NCI-H510A treated with DMSO at 0.1 percent for 48 hours (cell line): ENCODE results near the gene COL23A1.

Experiments used
- DNase-seq: peaks from one replicate; lab custom pipeline; 2025; lab: John Stamatoyannopoulos, UW

Gene COL23A1

DNA sequence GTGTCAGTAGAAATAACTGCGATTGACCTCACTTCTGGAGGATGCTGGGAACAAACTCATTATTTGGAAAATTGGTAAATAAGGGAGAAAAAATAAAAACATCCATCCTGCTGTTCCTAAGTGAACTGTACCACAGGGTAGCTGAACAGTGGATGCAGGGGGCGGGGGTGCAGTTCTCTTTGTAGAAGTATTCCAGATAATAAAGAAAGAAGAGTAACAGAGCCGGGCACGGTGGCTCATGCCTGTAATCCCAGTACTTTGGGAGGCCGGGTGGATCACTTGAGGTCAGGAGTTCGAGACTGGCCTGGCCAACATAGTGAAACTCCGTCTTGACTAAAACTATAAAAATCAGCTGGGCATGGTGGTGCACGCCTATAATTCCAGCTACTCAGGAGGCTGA is 132.1 kb downstream of the COL23A1 start:
- DNase-seq = no peak

DNA sequence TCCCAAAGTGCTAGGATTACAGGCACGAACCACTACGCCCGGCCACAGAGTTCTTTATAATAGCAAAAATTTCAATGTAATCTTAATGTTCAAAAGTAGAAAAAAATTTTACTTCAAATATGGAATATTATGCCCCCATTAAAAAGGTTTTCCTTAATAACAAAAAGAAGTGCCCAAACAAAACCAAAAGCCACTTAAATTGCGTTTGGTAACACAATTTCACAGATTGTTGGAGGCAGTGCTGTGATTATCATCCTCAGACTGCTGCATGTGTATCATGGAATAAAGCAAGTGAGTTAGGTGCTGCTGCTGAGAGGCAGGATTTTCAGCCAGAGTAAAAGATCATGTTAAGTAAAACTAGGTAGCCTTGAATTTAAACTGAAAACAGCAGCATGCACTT is 132.7 kb downstream of the COL23A1 start:
- no peak for DNase-seq

DNA sequence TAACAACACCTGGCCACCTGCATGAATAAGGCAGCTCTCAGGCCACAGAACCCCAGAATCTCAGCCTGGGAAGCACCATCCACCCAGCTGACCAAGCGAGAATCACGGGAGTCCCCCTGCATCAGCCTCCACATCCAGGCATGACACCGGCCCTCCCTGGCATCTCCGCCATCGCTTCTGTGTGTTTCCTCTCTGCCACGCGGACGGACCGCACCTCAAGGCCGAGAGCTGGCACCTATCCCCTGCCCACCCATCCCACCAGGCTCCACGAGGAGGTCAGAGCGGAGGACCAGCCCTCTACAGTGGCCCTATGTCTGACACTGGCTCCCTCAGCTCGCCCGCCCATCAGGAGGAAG is 134.7 kb downstream of the COL23A1 start:
- no peak for DNase-seq

DNA sequence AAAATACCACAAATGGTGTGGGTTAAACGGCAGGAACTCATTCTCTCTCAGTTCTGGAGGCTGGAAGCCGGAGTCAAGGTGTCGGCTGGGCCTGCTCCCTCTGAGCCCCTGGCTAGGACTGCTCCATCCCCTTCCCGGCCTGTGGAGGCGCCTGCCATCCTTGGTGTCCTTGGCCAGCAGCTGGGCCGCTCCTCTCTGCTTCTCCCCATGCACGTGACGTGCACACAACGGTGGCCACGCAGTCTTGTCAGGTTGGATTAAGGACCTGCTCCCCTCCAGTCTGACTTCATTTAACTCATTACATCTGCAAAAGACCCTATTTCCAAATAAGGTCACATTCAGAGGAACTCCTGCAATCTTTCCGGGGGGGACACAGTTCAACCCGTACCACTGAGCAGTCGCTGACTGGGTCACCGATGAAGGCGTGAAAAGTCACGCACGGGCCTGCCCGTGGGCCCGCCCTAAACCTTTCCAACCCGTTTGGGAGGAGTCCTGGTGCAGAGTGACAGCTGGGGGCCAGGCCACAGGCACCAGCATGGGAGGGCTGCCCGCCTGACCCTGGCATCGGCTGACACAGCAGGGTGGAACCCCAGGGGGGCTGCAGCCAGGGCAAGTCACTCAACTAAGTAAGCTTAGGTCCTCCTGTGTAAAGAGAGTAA is 135.2 kb downstream of the COL23A1 start:
- DNase-seq = no peak

DNA sequence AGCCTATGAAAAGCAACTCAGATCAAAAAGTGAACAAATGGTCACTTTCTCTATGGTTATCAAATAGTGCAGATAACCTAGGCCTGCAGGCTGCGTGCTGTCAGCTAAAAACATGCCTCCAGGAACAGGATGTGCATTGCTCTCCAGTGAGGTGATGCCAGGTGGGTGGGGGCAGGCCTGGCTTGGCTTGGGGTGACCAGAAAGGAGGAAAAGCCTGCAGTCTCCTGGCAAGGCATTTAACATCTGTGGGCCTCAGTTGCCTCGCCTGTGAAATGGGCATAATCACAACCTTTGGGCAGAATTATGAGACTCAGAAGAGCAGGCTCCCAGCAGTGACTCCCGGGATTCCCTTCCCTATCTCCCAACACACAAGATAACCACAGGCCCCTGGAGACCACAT is 135.9 kb downstream of the COL23A1 start:
- DNase-seq = no peak

DNA sequence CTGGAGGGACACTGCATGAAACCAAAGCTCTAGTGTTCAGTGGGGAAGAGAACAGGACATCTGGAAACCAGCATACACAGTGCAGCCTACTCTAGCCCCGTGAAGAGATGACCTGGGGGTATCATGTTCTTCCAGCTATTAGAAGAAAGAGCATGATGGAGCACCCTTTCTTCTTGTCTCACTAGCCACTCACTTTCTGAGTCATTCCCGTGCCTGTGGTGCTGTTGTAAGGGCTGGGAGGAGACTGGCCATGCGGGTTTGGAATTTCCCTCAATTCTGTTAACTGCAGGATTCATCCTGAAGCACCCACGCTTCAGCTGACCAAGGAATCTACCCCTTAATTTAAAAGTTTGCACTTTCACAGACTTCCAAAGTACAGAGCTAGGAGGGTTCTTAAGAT is 137.0 kb downstream of the COL23A1 start:
- no peak for DNase-seq

DNA sequence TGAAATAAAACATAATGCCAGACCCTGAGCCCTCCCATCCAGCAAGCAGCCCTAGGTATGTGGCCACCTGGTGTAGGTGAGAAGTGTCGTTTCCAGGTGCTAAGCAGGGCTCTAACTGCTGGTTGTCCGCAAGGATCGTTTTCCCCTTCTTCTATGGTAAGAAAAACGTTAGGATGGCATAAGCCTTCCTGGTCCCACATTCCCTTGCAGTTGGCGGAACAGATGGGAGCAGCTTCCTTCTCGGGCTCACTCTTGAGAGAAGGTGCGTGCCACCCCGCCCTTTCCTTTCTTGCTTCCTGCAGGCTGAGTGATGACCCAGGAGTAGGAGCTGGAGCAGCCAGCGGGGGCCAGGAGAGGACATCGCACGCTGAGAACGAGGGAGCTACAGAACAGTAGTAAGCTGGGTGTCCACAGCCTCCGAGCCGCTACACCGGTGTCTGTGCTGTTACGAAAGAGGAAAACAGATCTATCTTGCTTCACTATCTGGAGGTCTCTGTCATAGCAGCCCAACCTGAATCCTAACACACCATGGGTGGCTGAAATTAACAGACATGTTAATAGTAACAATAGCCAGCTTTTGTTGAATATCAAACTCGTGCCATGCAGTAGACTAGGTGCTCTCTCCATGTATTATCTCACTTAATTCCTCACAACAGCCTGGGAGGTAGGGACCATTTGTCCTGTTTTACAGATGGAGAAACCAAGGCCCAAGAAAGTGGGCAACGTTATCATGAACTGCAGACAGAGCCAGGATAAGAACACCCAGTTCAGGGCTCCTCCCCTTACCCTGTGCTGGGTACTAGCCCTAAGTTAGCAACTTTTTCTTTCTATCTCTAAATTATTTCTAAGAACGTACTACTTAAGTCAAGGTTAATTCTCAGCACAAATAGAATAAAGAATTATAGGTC is 139.8 kb downstream of the COL23A1 start:
- DNase-seq = no peak

DNA sequence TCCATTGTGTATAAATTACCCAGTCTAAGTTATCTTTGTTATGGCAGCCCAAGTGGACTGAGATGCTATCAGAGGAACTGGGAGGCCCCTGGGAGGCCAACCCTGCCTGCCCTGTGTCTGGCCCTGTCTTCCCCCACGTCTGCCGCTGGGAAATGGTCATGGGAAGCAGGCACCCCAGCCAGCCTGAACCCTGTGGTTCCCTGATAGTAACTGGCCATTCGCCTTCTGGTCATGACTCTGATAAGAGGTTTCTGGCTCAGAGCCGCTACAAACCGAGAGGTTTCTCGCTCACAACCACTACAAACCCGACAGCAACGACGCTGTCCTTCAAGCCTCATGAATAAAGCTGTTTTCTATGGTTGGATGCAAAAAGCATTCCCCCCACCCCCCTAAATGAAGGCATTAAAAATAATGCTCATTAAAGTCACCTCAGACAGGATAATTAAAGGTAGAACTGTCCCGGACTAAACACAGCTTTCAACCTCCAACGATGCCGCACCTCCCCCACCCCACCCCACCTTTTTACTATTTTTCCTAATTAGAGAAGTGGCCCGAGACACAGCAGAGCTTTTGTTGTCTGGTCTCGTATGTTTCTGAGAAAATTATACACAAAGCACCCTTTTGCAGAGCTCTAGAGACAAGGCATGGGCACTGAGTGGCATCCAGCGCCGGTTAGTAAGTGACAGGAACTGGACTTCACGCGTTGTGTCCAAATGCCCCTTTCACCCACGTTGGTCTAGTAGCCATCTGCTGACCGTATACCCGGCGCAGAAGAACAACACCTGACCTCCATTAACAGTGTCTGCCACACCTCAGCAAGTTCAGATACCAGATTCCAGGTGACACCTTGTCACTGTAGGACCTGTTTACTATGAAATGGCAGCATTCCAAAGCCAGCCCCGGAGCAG is 140.8 kb downstream of the COL23A1 start:
- DNase-seq = no peak

DNA sequence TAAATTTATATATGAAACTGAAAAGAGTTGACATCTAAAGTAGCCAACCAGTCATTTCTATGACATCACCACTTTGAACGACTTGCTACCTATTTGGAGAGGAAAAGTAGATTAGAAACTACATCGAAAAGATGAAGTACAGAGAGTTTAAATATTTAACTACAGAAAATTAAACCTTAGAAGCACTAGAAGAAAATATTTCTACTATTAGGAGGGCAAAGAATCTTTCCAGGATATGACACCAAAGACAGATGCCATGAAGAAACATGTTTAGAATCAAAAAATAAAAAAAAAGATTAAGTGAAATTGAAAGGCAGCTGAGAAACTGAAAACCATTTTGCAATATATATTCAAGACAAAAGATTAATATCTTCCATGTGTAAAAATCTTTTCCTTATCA is 144.7 kb downstream of the COL23A1 start:
- DNase-seq = no peak

DNA sequence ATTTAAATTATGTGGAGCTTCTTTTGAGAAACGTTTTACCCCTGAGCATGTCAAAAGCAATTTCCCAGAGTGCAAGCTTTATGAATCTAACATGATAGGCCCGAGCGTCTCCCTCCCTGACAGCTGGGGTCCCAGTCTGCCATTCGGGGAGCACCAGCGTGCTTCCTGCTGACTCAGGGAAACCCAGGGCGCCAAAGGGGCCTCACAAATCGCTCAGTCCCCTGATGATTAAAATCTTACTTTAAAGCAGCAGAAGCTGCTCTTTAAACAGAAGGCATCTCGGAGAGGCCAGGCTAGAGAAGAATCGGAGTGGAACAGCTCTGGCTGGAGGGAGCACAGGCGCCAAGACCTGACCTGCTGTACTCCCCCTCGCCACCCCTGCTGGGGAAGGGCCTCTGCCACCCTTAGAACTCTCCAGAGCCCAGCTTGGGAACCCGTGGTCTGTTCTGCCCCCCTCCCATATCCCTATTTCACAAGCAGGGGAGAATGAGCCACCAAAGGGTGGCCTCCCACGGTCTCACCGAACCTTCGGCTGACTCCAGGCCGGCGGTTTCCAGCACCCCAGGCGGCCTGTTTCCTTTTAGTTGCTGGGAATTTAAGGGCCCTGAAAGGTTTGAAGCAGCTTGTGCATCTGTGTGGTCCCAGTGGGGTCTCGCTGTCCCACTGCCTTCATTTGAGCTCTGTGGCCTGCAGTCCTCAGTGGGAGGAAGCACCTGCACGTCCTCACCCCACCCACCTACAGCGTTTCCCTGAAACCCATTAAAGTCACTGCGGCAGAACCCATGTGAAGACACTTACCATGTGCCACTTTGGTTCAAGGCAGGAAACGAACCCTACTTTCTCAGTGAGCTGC is 147.6 kb downstream of the COL23A1 start:
- DNase-seq = no peak

DNA sequence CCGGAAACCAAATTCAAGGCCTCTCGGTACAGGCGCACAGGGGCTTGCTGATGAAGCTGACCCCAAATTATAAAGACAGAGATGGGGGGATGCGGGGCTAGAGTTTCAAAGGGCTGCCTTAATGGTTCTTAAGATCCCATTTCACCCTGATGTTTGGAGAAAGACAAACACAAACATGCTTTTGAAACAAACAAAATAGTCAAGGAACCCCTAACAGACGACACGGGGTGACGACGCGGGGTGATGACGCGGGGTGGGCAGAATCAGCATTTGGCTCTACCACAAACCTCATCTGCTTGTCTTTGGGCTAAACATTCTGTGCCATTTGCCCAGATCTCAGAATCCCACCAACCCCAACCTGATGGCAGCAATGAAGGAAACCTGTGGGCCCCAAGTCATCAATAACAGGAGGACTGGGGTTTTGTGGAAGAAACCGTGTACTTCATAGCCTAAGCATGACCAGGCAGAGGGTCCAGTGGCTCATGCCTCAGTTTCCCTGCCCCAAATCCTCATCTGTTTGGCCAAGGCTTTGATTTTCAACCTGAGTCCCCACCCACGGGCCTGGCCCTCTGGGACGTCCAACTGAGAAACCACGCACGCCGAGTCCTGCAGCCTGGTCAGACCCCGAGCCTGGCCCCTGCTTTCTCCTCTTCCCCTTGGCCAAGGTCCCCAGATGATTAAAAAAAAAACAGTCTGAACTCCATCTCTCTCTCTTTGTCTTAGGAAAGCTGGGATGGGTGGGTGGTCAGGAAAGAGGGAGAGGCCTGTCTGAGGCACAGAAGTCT is 148.5 kb downstream of the COL23A1 start:
- DNase-seq = no peak

DNA sequence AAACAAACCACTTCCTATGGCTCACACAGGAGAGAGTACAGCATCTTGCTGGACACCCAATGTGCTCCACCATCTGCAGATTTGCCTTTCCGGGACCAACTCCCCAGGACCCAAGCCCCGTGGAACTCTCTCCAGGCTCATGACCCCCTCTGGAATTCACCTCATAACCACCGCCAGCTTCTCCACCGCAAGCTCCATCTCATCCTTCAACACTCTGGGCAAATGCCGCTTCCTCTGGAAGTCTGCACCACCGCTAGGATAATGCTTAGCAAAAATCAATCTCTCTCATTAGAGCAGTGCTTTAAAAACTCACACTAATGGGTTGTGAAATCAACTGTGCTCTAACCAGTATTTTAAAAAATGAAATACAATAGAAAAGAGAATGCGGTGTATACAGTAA is 150.0 kb downstream of the COL23A1 start:
- no peak for DNase-seq

DNA sequence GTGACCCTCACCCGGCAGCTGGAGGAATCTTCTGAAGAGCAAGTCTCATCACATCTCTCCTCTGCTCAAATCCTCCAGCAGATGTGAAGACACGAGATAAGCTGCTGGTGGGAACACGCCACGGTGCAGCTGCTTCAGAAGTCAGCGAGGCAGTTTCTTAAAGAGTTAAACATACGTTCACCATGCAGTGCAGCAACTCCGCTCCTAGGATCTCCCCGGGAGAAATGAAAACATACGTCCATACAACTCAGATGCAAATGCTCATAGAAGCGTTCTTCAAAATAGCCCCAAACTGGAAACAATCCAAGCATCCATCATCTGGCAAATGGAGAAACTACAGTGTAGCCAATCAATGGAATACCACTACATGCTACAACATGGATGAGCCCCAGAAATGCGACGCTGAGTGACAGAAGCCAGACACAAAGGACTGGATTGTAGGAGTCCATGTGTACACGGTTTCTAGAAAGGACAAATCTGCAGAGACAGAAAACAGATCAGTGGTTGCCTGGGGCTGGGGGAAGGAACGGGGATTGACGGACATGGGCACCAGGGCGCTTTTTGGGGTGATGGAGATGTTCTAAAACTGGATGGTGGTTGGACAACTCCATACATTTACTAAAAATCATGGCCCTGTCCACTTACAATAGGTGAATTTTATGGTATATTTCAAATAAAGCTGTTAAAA is 150.6 kb downstream of the COL23A1 start:
- no peak for DNase-seq

DNA sequence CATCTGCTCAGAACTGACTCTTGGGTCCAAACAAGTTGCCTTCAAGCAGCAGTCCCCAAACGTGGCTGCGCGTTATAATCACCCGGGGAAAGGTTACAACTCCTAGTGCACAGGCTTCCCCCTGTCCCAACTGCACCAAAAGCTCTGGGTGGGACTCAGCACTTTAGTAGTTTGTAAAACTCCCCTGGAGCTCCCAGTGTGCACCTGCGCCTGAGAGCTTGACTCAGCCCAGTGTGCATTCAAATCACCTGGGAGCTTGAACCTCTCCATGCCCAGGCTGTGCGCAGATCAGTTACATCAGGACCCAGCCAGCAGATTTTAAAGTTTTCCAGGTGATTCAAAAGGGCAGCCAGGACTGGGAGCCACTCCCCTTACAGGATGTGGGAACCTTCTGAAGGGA is 151.4 kb downstream of the COL23A1 start:
- DNase-seq = no peak

DNA sequence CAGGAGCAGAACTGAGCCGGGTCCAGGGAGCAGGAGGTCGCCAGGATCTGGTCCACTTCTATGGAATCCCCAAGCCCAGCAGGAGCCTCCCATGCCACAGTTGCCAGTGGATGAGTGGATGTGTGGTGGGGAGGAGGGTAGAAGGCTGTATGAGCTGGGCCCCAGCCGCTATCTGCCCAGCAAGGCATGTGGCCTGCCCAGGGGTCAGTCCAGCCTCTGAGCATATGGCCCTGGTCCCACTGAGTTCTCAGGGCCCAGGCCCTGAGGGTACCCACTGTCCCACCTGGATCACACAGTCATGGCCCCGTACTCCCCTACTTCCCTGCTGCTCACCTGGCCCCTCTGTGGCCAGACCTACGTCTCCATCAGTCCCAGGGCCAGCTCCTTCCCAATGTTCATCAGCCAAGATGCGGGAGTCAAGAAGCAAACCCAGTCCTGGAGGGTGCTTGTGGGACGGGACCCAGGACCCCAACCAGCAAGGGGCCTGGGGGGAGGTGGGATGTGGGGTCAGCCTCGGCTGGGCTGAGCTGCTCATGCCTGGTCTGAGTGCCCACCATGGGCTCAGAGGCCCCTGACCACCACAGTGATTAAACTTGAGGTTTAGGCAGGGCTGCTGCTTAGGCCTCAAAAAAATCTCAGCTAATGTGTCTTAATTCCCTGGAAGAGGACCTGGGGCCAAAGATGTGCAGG is 152.7 kb downstream of the COL23A1 start:
- no peak for DNase-seq

DNA sequence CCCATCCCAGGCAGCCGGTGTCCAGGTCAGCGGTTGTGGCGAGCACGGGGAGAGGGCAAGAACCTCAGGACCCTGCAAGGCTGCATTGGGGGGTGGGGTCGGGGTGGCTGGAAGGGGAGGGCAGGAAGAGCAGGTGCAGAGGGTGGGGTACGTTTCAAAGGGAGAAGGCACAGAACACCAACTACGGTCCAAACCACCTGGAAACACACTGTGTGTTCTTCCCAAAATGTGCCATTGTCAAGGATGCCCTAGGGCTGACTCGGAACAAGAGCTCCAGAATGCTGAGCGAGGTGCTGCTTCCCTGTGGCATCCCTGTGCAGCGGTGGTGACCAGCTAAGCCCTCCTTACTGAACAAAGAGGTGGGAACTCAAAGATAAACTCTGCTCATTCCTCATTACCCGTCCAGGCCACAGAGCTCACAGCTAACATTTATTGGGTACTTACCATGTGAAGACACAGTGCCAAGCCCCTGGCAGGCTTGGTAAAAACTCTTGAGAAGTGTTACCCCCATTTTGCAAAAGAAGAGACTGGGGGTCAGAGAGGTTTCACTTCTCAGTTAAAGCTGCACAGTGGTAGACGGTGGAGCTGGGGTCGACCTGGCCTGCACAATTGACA is 153.8 kb downstream of the COL23A1 start:
- no peak for DNase-seq

DNA sequence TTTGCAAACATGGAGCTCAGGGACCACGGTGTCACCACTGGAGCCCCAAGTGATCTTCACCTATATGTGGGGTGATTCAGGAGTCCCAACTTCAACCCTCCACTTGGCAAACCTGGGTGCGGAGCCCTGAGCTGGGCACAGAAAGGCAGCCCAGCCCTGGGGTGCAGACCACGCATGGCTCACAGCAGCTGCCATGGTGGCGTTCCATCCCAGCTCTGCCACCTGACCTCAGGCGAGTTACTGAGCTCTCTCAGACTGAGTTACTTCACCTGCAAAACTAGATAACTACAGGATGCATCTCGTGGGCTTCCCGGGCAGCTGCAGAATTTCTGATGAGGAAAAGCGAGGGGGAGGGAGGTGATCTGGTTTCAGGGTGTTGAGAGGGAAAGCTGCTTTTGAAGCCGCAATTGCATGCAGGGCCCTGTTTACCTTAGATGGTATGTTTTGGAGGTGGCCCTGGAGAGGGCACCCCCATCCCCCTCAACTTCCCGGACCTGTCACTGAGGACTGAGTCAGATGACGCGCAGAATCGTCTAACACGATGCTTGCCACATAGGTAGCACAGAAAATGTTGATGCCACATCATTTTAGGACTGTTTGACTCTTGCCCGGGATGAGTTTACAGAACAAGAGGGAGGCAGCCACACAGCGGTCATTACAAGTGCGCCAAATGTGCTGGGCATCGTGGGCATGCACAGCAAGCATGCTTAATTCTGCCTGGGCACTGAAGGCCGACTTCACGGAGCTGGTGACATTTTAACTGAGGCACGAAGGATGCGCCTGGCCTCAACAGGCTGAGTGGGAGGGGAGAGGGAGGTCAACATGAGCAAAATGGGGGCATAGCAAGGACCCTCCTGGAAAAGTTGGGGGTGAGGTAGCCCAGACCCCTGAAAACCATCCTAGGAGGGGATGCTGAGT is 154.6 kb downstream of the COL23A1 start:
- DNase-seq = no peak

DNA sequence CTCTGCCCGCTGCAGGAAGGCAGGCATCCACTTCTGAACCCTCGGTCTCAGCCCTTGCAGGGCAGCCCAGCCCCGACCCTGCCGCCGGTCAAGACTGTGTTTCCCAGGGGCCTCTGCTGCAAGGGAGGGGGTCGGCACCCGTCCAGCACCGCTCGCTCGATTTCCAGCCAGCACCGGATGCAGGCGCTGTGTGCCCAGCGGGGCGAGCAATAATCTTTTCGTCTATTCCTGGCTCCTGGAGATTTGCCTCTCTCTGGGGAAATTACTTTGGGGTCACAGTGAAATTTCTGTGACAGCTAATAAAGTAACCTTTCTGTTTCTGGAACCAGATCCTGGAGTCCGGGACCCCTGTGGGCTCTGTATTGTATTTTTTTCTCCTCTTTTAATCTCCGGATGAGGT is 155.3 kb downstream of the COL23A1 start:
- no peak for DNase-seq
